Neural cell (in vitro differentiated cells): Measurements from ENCODE around the gene OMG. TPM values are rescaled to one million over a fixed set of nuclear protein-coding genes. Genes with fewer than 3 reads are reported as not detected.

Source experiments
- H2AFZ ChIP-seq: fragments of 200-600, 300-800 bp; sonication (generic), shearing (Covaris generic); 2 replicates; pipeline ENCODE4 v1.6.0; 2014; ENCODE audit warnings: low read depth, mild to moderate bottlenecking, antibody characterized with exemption, low read length, moderate library complexity
- H3F3A ChIP-seq: fragments of 200-600 bp; shearing (Covaris generic); 2 replicates; pipeline ENCODE4 v1.6.1; 2016; ENCODE audit warnings: mild to moderate bottlenecking, moderate library complexity, mixed read lengths, antibody characterized with exemption, low read length; ENCODE audit not compliant: insufficient read depth, poor library complexity, severe bottlenecking
- H3K27ac ChIP-seq: fragments of 200-600, 300-800 bp; sonication (generic), shearing (Covaris generic); 2 replicates; pipeline ENCODE4 v1.5.1; 2014; ENCODE audit warnings: mild to moderate bottlenecking, low read length, moderate library complexity
- H3K27me3 ChIP-seq: fragments of 300-800, 200-600 bp; sonication (generic), shearing (Covaris generic); 2 replicates; pipeline ENCODE4 v1.6.0; 2014; ENCODE audit warnings: mild to moderate bottlenecking, low read depth, low read length, moderate library complexity; ENCODE audit not compliant: insufficient read depth
- H3K36me3 ChIP-seq: fragments of 300-800, 200-600 bp; sonication (generic), shearing (Covaris generic); 2 replicates; pipeline ENCODE4 v1.5.1; 2014; ENCODE audit warnings: mild to moderate bottlenecking, antibody characterized with exemption, low read length, moderate library complexity; ENCODE audit not compliant: insufficient read depth
- H3K4me2 ChIP-seq: fragments of 300-800, 200-600 bp; sonication (generic), shearing (Covaris generic); 2 replicates; pipeline ENCODE4 v1.6.0; 2014; ENCODE audit warnings: mild to moderate bottlenecking, low read length
- H3K4me3 ChIP-seq: fragments of 300-800, 200-600 bp; sonication (generic), shearing (Covaris generic); 2 replicates; pipeline ENCODE4 v1.5.1; 2014; ENCODE audit warnings: mild to moderate bottlenecking, low read length, moderate library complexity
- H3K79me2 ChIP-seq: fragments of 200-600 bp; shearing (Covaris generic); replicated peaks from 2 replicates; pipeline ENCODE4 v1.6.0; 2014; ENCODE audit warnings: mild to moderate bottlenecking, low read length, moderate library complexity; ENCODE audit not compliant: insufficient read depth
- H3K9ac ChIP-seq: fragments of 300-800, 200-600 bp; sonication (generic), shearing (Covaris generic); 2 replicates; pipeline ENCODE4 v1.6.1; 2016; ENCODE audit warnings: mild to moderate bottlenecking, low read length, mixed read lengths
- H3K9me2 ChIP-seq: fragments of 200-600 bp; shearing (Covaris generic); 2 replicates; pipeline ENCODE4 v1.6.1; 2016; ENCODE audit warnings: mild to moderate bottlenecking, low read length, mixed read lengths; ENCODE audit not compliant: insufficient read depth
- H3K9me3 ChIP-seq: fragments of 200-600, 300-800 bp; sonication (generic), shearing (Covaris generic); 2 replicates; pipeline ENCODE4 v1.6.1; 2016; ENCODE audit warnings: mild to moderate bottlenecking, mixed run types, low read length, moderate library complexity, mixed read lengths
- H4K20me1 ChIP-seq: fragments of 200-600 bp; shearing (Covaris generic); 2 replicates; pipeline ENCODE4 v1.6.1; 2016; ENCODE audit warnings: mild to moderate bottlenecking, mixed run types; ENCODE audit not compliant: insufficient read depth
- EP300 ChIP-seq: fragments of 450-650 bp; conservative IDR thresholded peaks from 2 replicates; pipeline ENCODE4 v1.6.1; 2014; ENCODE audit warnings: antibody characterized with exemption, mild to moderate bottlenecking, moderate library complexity; ENCODE audit not compliant: poor library complexity, severe bottlenecking
- EZH2 ChIP-seq: fragments of 200-600, 300-800 bp; shearing (Covaris generic), sonication (generic); IDR thresholded peaks from 2 replicates; pipeline ENCODE4 v1.6.1; 2014; ENCODE audit warnings: antibody characterized with exemption, low read length, borderline replicate concordance, mild to moderate bottlenecking; ENCODE audit not compliant: insufficient read depth, poor library complexity, severe bottlenecking
- MXI1 ChIP-seq: fragments of 450-650 bp; conservative IDR thresholded peaks from 2 replicates; pipeline ENCODE4 v1.6.1; 2014; ENCODE audit warnings: antibody characterized with exemption, mild to moderate bottlenecking; ENCODE audit not compliant: poor library complexity, severe bottlenecking
- POLR2AphosphoS5 ChIP-seq: IDR thresholded peaks from 2 replicates; pipeline ENCODE4 v1.6.1; 2012
- RAD21 ChIP-seq: fragments of 450-650 bp; conservative IDR thresholded peaks from 2 replicates; pipeline ENCODE4 v1.6.1; 2014; ENCODE audit warnings: antibody characterized with exemption, mild to moderate bottlenecking, moderate library complexity
- SMC3 ChIP-seq: fragments of 450-650 bp; conservative IDR thresholded peaks from 2 replicates; pipeline ENCODE4 v1.6.1; 2014; ENCODE audit warnings: antibody characterized with exemption, mild to moderate bottlenecking, moderate library complexity; ENCODE audit not compliant: poor library complexity
- TAF1 ChIP-seq: IDR thresholded peaks from 2 replicates; pipeline ENCODE4 v1.6.1; 2012; ENCODE audit warnings: low read depth
- polyA plus RNA-seq: library from polyadenylated mRNA; depleted of rRNA; stranded (reverse); fragments of >200 nt; gene quantifications from 2 replicates; pipeline ENCODE4 v1.2.3, GENCODE V29; 2014
- TF ChIP-seq, protein P1 (sequence below): IDR thresholded peaks from 2 replicates; pipeline ENCODE4 v1.6.1; 2012; ENCODE audit warnings: borderline replicate concordance
- TF ChIP-seq, protein P2 (sequence below): fragments of 450-650 bp; IDR thresholded peaks from 2 replicates; pipeline ENCODE4 v1.5.1; 2014; ENCODE audit warnings: antibody characterized with exemption, mild to moderate bottlenecking, moderate library complexity; ENCODE audit not compliant: poor library complexity, severe bottlenecking

The OMG gene
- polyA plus RNA-seq, 1 donor from 2014 or later, result not detected

DNA sequence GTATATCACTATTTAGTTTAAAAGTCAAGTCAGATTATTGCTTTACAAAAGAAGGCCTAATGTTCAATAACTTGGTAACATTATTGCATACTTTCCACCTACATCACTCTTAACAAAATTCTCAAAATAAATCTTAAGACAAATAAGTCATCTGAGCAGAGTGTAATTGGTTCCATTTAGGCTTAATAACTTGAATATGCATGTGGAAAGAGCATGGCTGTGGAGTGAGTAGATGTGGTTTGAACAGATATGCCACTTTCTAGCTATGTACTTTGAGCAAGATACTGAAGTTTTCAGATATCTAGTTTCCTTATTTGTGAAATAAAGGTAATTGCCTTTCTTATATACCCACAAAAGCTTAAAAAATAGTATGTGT is 31.1 kb upstream of the OMG start:
- Histone ChIP-seq H3K4me3 (no peak overlapping the region), H3F3A (no peaks in the 10 kb centered on the region), H3K27ac (no peak overlapping the region), H3K9me3 (no peaks in the 10 kb centered on the region), H3K79me2 (no peaks in the 10 kb centered on the region), H2AFZ (no peak overlapping the region), H3K9me2 (no peaks in the 10 kb centered on the region), H3K27me3 (no peaks in the 10 kb centered on the region), H3K9ac (no peak overlapping the region), H4K20me1 (no peaks in the 10 kb centered on the region), H3K4me2 (no peak overlapping the region), H3K36me3 (peaks cover 8% of the 10 kb centered on the region)
- no peak for TF ChIP-seq SMC3
- no peak for TF ChIP-seq RAD21

DNA sequence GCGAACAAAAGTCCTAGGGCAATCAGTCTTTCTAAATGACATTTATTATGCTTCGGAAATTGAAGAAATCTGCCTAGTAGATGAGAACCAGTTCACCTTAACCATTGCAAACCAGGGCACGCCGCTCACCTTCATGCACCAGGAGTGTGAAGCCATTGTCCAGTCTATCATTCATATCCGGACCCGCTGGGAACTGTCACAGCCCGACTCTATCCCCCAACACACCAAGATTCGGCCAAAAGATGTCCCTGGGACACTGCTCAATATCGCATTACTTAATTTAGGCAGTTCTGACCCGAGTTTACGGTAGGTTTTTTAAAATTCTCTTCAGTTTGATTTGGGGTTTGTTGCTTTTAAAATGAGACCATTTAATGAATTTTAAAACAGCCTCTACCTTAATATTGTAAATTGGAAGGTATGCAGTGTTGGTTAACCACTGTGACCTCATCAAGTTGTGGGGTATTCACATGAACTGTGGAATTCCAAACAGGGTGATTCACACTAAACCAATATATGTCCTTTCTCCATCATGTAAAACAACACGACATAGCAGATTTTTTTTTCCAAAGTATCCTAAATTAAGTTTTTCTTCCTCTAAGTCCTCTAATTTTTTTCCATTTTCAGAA is 30.6 kb upstream of the OMG start:
- Histone ChIP-seq H2AFZ (no peak overlapping the region), H3K9ac (no peak overlapping the region), H4K20me1 (no peaks in the 10 kb centered on the region), H3K36me3 (peaks cover 8% of the 10 kb centered on the region), H3K79me2 (no peaks in the 10 kb centered on the region), H3K9me2 (no peaks in the 10 kb centered on the region), H3F3A (no peaks in the 10 kb centered on the region), H3K9me3 (no peaks in the 10 kb centered on the region), H3K27me3 (no peaks in the 10 kb centered on the region), H3K4me3 (no peak overlapping the region), H3K27ac (no peak overlapping the region), H3K4me2 (no peak overlapping the region)
- TF ChIP-seq TAF1 (no peak), RAD21 (no peak), POLR2AphosphoS5 (no peak), SMC3 (no peak), EP300 (no peak), EZH2 (no peak), MXI1 (no peak)
- TF ChIP-seq, protein P1, sequence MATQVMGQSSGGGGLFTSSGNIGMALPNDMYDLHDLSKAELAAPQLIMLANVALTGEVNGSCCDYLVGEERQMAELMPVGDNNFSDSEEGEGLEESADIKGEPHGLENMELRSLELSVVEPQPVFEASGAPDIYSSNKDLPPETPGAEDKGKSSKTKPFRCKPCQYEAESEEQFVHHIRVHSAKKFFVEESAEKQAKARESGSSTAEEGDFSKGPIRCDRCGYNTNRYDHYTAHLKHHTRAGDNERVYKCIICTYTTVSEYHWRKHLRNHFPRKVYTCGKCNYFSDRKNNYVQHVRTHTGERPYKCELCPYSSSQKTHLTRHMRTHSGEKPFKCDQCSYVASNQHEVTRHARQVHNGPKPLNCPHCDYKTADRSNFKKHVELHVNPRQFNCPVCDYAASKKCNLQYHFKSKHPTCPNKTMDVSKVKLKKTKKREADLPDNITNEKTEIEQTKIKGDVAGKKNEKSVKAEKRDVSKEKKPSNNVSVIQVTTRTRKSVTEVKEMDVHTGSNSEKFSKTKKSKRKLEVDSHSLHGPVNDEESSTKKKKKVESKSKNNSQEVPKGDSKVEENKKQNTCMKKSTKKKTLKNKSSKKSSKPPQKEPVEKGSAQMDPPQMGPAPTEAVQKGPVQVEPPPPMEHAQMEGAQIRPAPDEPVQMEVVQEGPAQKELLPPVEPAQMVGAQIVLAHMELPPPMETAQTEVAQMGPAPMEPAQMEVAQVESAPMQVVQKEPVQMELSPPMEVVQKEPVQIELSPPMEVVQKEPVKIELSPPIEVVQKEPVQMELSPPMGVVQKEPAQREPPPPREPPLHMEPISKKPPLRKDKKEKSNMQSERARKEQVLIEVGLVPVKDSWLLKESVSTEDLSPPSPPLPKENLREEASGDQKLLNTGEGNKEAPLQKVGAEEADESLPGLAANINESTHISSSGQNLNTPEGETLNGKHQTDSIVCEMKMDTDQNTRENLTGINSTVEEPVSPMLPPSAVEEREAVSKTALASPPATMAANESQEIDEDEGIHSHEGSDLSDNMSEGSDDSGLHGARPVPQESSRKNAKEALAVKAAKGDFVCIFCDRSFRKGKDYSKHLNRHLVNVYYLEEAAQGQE, result no peak
- TF ChIP-seq, protein P2, sequence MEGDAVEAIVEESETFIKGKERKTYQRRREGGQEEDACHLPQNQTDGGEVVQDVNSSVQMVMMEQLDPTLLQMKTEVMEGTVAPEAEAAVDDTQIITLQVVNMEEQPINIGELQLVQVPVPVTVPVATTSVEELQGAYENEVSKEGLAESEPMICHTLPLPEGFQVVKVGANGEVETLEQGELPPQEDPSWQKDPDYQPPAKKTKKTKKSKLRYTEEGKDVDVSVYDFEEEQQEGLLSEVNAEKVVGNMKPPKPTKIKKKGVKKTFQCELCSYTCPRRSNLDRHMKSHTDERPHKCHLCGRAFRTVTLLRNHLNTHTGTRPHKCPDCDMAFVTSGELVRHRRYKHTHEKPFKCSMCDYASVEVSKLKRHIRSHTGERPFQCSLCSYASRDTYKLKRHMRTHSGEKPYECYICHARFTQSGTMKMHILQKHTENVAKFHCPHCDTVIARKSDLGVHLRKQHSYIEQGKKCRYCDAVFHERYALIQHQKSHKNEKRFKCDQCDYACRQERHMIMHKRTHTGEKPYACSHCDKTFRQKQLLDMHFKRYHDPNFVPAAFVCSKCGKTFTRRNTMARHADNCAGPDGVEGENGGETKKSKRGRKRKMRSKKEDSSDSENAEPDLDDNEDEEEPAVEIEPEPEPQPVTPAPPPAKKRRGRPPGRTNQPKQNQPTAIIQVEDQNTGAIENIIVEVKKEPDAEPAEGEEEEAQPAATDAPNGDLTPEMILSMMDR, result no peak

DNA sequence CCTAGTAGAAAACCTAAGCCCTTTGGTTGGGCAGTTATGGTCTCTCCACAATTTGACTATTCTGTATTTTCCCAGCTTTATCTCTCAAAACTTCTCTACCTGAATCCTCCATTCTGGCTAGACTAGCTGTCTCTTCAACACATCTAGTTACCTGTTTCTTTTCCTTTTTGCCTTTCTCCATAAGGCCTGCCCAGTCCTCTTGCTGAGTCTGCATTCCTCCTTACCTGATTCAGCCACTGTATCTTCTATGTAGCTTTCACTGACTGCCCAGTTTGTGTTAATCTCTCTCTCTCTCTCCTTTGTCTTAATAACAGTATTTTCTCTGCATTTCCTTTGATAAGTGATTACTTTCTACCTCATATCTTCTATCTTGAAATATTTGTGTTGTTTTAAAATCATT is 26.5 kb upstream of the OMG start:
- Histone ChIP-seq H4K20me1 (no peaks in the 10 kb centered on the region), H2AFZ (no peak overlapping the region), H3K36me3 (peaks cover 8% of the 10 kb centered on the region), H3K9me3 (no peaks in the 10 kb centered on the region), H3K4me2 (no peak overlapping the region), H3K79me2 (no peaks in the 10 kb centered on the region), H3K27ac (no peak overlapping the region), H3K9me2 (no peaks in the 10 kb centered on the region), H3K27me3 (no peaks in the 10 kb centered on the region), H3F3A (no peaks in the 10 kb centered on the region), H3K9ac (no peak overlapping the region), H3K4me3 (no peak overlapping the region)
- no peak for TF ChIP-seq SMC3
- TF ChIP-seq, protein P1, result no peak
- TF ChIP-seq, protein P2, result no peak
- TF ChIP-seq MXI1, result no peak
- TF ChIP-seq RAD21, result no peak
- TF ChIP-seq TAF1, result no peak
- no peak for TF ChIP-seq EZH2
- no peak for TF ChIP-seq EP300
- TF ChIP-seq POLR2AphosphoS5, result no peak
